Fibroblast of lung (primary cell): ENCODE results near the gene HAUS7. TPM values are rescaled to one million over a fixed set of nuclear protein-coding genes. Genes with fewer than 3 reads are reported as not detected.

Experiments
- DNase-seq, 2 donors: peaks; one replicate each; pipeline versions ENCODE4 v3.0.0 to v3.0.0-alpha.2; 2010; ENCODE audit warnings: low read depth in 2 of 2
- H2AFZ ChIP-seq: 2 replicates; pipeline ENCODE4 v1.5.1; 2012; ENCODE audit warnings: low read length, control low read depth, inconsistent platforms
- H3K27ac ChIP-seq: 2 replicates; pipeline ENCODE4 v1.5.1; 2011; ENCODE audit warnings: low read length, control low read depth; ENCODE audit not compliant: insufficient read depth
- H3K27me3 ChIP-seq: 2 replicates; pipeline ENCODE4 v1.5.1; 2011; ENCODE audit warnings: mild to moderate bottlenecking, low read length; ENCODE audit not compliant: control insufficient read depth, insufficient read depth
- H3K36me3 ChIP-seq: 2 replicates; pipeline ENCODE4 v1.5.1; 2011; ENCODE audit warnings: low read length; ENCODE audit not compliant: control insufficient read depth, insufficient read depth
- H3K4me1 ChIP-seq: 2 replicates; pipeline ENCODE4 v1.5.1; 2011; ENCODE audit warnings: low read length; ENCODE audit not compliant: control insufficient read depth, insufficient read depth; ENCODE audit errors: extremely low read depth
- H3K4me2 ChIP-seq: 2 replicates; pipeline ENCODE4 v1.5.1; 2011; ENCODE audit warnings: low read length, control low read depth; ENCODE audit not compliant: insufficient read depth; ENCODE audit errors: extremely low read depth
- H3K4me3 ChIP-seq, 4 experiments: fragments of 200-600 bp in 1 of 4; sonication (generic) in 1 of 4; replicated peaks in 1 of 4; 2 replicates each; pipeline ENCODE4 v1.5.1; 2011 to 2016; ENCODE audit warnings: low read length in 4 of 4, low read depth in 3 of 4, mild to moderate bottlenecking in 3 of 4, control low read depth in 2 of 4, inconsistent platforms in 1 of 4, mixed read lengths in 1 of 4; ENCODE audit not compliant: insufficient read depth in 1 of 4; ENCODE audit errors: control extremely low read depth in 1 of 4
- H3K79me2 ChIP-seq: 2 replicates; pipeline ENCODE4 v1.5.1; 2012; ENCODE audit warnings: mild to moderate bottlenecking, low read length, inconsistent platforms; ENCODE audit not compliant: control insufficient read depth, insufficient read depth
- H3K9ac ChIP-seq: 2 replicates; pipeline ENCODE4 v1.5.1; 2011; ENCODE audit warnings: mild to moderate bottlenecking, low read length, control low read depth; ENCODE audit not compliant: insufficient read depth
- H3K9me3 ChIP-seq: 2 replicates; pipeline ENCODE4 v1.5.1; 2012; ENCODE audit warnings: low read depth, low read length; ENCODE audit not compliant: control insufficient read depth, insufficient read depth
- H4K20me1 ChIP-seq: 2 replicates; pipeline ENCODE4 v1.5.1; 2011; ENCODE audit warnings: low read length; ENCODE audit not compliant: control insufficient read depth, insufficient read depth; ENCODE audit errors: extremely low read depth
- CTCF ChIP-seq, 2 donors: IDR thresholded peaks in 1 of 2; conservative IDR thresholded peaks in 1 of 2; 1 replicate in 1 of 2; 2 replicates in 1 of 2; pipeline ENCODE4 v1.5.1; 2011 to 2012; ENCODE audit warnings: low read length in 2 of 2, control low read depth in 1 of 2, inconsistent platforms in 1 of 2, low read depth in 1 of 2, mild to moderate bottlenecking in 1 of 2
- EZH2 ChIP-seq: IDR thresholded peaks from 2 replicates; pipeline ENCODE4 v1.5.1; 2012; ENCODE audit warnings: low read length, control low read depth, mild to moderate bottlenecking; ENCODE audit errors: missing control alignments
- polyA plus RNA-seq, 2 donors: library from polyadenylated mRNA; depleted of rRNA in 1 of 2; stranded (reverse) in 1 of 2; unstranded in 1 of 2; fragments of >200 nt; gene quantifications; 2 replicates each; pipeline ENCODE4 v1.2.1, GENCODE V29; 2011 to 2012; ENCODE audit warnings: missing spikeins in 1 of 2
- total RNA-seq: library from RNA; depleted of rRNA; stranded (reverse); fragments of >200 nt; gene quantifications from 2 replicates; pipeline ENCODE4 v1.2.1, GENCODE V29; 2014

HAUS7 gene
- total and polyA plus RNA-seq, 2 donors (not counting 1 experiment from before 2014, with no cell fraction given), result 7.3 to 10.4 TPM

- peak; percentile 41 to 70 for DNase-seq
- no peak overlapping the region for H3K27ac ChIP-seq
Measured at GRCh38 chrX:153474718-153475117, 4.3 kb upstream of the HAUS7 start.

DNA sequence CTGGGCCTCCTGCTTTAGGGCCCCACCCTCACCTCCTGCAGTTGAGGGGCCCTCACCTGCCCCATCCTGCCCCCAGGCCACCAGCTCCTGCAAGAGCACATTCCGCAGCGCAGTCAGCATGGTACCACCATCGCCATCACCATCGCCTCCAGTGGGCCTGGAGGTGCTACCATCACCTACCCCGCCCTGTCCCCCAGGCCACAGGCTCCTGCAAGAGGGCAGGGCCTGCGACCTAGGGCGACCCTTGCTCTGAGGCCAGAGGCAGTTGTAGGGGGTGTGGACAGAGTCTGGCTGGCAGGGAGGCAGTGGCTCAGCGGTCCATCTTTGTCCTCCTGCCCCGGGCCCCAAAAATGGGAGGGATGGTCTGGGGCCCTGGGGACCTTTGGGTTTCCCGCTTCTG, 3.9 kb upstream of the HAUS7 start:
- Histone ChIP-seq H3K27ac (no peak overlapping the region), H3K9me3 (no peaks in the 10 kb centered on the region), H3K79me2 (no peaks in the 10 kb centered on the region), H3K9ac (no peak overlapping the region), H3K36me3 (no peaks in the 10 kb centered on the region), H3K4me2 (no peak overlapping the region), H3K27me3 (no peaks in the 10 kb centered on the region), H2AFZ (no peak overlapping the region), H3K4me1 (peaks cover 19% of the 10 kb centered on the region), H4K20me1 (no peaks in the 10 kb centered on the region), H3K4me3 (no peak overlapping the region)
- no peak for DNase-seq
- TF ChIP-seq EZH2 (no peak), CTCF (conservative IDR thresholded peaks at IDR 0.05 in 1 of 2, IDR thresholded peaks at IDR 0.05 in 1 of 2; ENCODE audit: low read depth in 1 of 2, low read length in 2 of 2) (no peak)

More at GRCh38 chrX:153474718-153475117, 4.3 kb upstream of the HAUS7 start:
- no peak overlapping the region for H3K9ac ChIP-seq
- peak overlapping the region in 1 of 4 experiments; percentile 14 for H3K4me3 ChIP-seq
- TF ChIP-seq EZH2, result no peak
- no peaks in the 10 kb centered on the region for H3K9me3 ChIP-seq
- no peaks in the 10 kb centered on the region for H3K79me2 ChIP-seq
- H3K27me3 ChIP-seq, result no peaks in the 10 kb centered on the region
- H2AFZ ChIP-seq, result no peak overlapping the region
- H3K4me1 ChIP-seq, result peaks cover 19% of the 10 kb centered on the region
- no peak overlapping the region for H3K4me2 ChIP-seq
- no peaks in the 10 kb centered on the region for H3K36me3 ChIP-seq
- no peaks in the 10 kb centered on the region for H4K20me1 ChIP-seq

- Histone ChIP-seq H3K9ac (no peak overlapping the region), H3K27me3 (no peaks in the 10 kb centered on the region), H2AFZ (no peak overlapping the region), H3K4me1 (peaks cover 19% of the 10 kb centered on the region), H3K9me3 (no peaks in the 10 kb centered on the region), H3K4me2 (no peak overlapping the region), H4K20me1 (no peaks in the 10 kb centered on the region), H3K36me3 (no peaks in the 10 kb centered on the region), H3K27ac (no peak overlapping the region), H3K4me3 (no peak overlapping the region), H3K79me2 (no peaks in the 10 kb centered on the region)
- TF ChIP-seq CTCF (conservative IDR thresholded peaks at IDR 0.05 in 1 of 2, IDR thresholded peaks at IDR 0.05 in 1 of 2; ENCODE audit: low read depth in 1 of 2, low read length in 2 of 2) (no peak), EZH2 (no peak)
- no peak for DNase-seq
Measured at GRCh38 chrX:153473126-153473525, 2.8 kb upstream of the HAUS7 start.
